ENCODE measurements around the gene OR10G7. TPM values are rescaled to one million over a fixed set of nuclear protein-coding genes. Genes with fewer than 3 reads are reported as not detected.
A peak's percentile ranks its signal among the peaks of the same experiment; 100 is the strongest.

OR10G7 gene
- polyA plus RNA-seq, 3 donors, result not detected

DNA sequence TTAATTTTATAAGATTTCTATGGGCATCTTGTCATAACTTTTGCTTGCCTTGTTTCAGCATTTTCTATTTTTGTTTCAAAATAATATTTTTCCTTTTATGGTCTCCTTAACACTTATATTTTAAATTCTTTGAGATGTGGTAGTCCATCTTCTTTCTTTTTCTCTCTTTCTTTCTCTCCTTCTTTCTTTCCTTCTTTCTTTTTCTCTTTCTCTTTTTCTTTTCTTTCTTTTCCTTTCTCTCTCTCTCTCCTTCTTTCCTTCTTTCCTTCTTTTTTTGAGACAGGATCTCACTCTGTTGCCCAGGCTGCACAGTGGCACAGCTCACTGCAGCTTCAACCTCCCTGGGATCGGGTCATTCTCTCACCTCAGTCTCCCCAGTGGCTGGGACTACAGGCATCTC lies 36.1 kb upstream of the OR10G7 start:
- peaks cover 15% of the 10 kb centered on the region for H3K4me1 Mint-ChIP-seq
- WGBS (ENCODE audit: insufficient coverage), result no CpG with 5 or more reads among the region's 1 CpG
- Histone ChIP-seq H3K36me3 (replicated peaks in 1 of 2; ENCODE audit: control insufficient read depth in 1 of 2, insufficient read depth in 2 of 2, low read length in 2 of 2) (no peaks in the 10 kb centered on the region), H3K4me3 (replicated peaks in 1 of 3; ENCODE audit: low read depth in 2 of 3, low read length in 3 of 3) (no peak overlapping the region), H3K79me2 (ENCODE audit: insufficient read depth, low read length) (no peaks in the 10 kb centered on the region), H3K9me3 (replicated peaks in 1 of 2; ENCODE audit: control insufficient read depth in 1 of 2, insufficient read depth in 1 of 2, low read length in 2 of 2) (no peaks in the 10 kb centered on the region), H3K4me2 (replicated peaks; ENCODE audit: extremely low read depth, low read length, poor library complexity, severe bottlenecking) (no peak overlapping the region), H2AFZ (ENCODE audit: insufficient read depth, low read depth, low read length, poor library complexity, severe bottlenecking) (no peak overlapping the region), H3K9ac (ENCODE audit: insufficient read depth, low read length, poor library complexity, severe bottlenecking) (no peak overlapping the region), H4K20me1 (ENCODE audit: insufficient read depth, low read length) (no peaks in the 10 kb centered on the region), H3K27me3 (ENCODE audit: control insufficient read depth in 2 of 2, insufficient read depth in 2 of 2, low read length in 2 of 2) (no peaks in the 10 kb centered on the region), H3K4me1 (ENCODE audit: control insufficient read depth in 1 of 2, insufficient read depth in 2 of 2, low read length in 2 of 2) (peaks cover 14 to 17% of the 10 kb centered on the region in 2 donors), H3K27ac (ENCODE audit: low read depth in 1 of 2, low read length in 2 of 2) (no peak overlapping the region)
- TF ChIP-seq, protein P1, sequence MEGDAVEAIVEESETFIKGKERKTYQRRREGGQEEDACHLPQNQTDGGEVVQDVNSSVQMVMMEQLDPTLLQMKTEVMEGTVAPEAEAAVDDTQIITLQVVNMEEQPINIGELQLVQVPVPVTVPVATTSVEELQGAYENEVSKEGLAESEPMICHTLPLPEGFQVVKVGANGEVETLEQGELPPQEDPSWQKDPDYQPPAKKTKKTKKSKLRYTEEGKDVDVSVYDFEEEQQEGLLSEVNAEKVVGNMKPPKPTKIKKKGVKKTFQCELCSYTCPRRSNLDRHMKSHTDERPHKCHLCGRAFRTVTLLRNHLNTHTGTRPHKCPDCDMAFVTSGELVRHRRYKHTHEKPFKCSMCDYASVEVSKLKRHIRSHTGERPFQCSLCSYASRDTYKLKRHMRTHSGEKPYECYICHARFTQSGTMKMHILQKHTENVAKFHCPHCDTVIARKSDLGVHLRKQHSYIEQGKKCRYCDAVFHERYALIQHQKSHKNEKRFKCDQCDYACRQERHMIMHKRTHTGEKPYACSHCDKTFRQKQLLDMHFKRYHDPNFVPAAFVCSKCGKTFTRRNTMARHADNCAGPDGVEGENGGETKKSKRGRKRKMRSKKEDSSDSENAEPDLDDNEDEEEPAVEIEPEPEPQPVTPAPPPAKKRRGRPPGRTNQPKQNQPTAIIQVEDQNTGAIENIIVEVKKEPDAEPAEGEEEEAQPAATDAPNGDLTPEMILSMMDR (IDR thresholded peaks at IDR 0.05), result no peak
- H3K27me3 Mint-ChIP-seq (ENCODE audit: low read depth in 3 of 3), result peaks cover 0 to 4% (median 4%) of the 10 kb centered on the region in 3 donors
- no peak overlapping the region for H3K27ac Mint-ChIP-seq
- no peak overlapping the region for H3K4me3 Mint-ChIP-seq
- intact Hi-C loops (cut with micrococcal nuclease), result loop anchor here (10.0 kb wide), 3 partner anchors 198 to 508 kb away; no protein-coding TSS in a partner anchor
- H3K9me3 Mint-ChIP-seq, result peaks cover 0 to 2% (median 0%) of the 10 kb centered on the region in 7 donors
- H3K36me3 Mint-ChIP-seq, result no peaks in the 10 kb centered on the region
- DNase-seq, result no peak

DNA sequence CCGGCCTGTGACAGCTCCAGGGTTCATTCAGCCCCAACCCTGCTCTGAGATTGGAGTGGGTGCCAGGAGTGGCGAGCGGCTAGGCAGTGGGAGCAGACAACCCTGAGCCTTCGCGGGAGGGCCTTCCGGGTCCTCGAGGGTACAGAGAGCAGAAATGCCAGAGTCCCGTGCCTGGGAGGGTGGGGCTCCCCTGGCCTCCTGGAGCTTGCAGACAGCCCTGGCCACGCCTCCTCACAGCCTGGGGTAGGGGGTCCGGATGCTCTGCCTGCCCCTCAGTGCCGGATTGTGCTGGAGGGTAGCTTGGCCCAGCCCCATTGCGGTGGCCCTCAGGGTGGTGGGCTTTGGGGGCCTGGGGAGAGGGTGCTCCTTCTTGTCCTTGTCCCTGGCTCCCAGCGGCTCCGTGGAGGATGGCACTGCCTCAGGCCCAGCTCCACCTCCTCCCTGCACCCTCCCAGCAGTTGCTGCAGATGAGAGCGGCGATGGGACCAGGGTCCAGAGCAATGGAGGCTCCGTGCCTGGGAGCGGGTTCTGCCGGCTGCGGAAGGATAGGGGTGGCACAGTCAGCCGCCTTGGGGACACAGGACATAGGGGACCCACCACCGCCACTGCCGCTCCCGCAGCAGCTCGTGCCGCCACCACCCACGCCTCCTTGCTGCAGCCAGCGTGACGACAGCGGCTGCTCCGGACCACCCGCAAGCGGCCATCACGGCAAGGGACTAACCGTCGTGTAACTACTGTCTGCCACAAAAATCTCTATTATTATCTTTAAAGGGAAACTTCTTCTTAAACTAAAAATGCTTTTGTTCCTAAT lies 34.9 kb upstream of the OR10G7 start:
- DNase-seq, result peak; percentile 21 to 46 (median 26)
- peaks cover 0 to 2% (median 0%) of the 10 kb centered on the region in 7 donors for H3K9me3 Mint-ChIP-seq
- H3K36me3 Mint-ChIP-seq, result no peaks in the 10 kb centered on the region
- Histone ChIP-seq H3K4me1 (ENCODE audit: control insufficient read depth in 1 of 2, insufficient read depth in 2 of 2, low read length in 2 of 2) (peaks cover 17 to 23% of the 10 kb centered on the region in 2 donors), H3K9ac (ENCODE audit: insufficient read depth, low read length, poor library complexity, severe bottlenecking) (peak overlapping the region; percentile 61), H3K79me2 (ENCODE audit: insufficient read depth, low read length) (no peaks in the 10 kb centered on the region), H3K4me2 (replicated peaks; ENCODE audit: extremely low read depth, low read length, poor library complexity, severe bottlenecking) (peak overlapping the region; percentile 89), H3K9me3 (replicated peaks in 1 of 2; ENCODE audit: control insufficient read depth in 1 of 2, insufficient read depth in 1 of 2, low read length in 2 of 2) (no peaks in the 10 kb centered on the region), H3K36me3 (replicated peaks in 1 of 2; ENCODE audit: control insufficient read depth in 1 of 2, insufficient read depth in 2 of 2, low read length in 2 of 2) (no peaks in the 10 kb centered on the region), H2AFZ (ENCODE audit: insufficient read depth, low read depth, low read length, poor library complexity, severe bottlenecking) (peak overlapping the region; percentile 95), H3K27ac (ENCODE audit: low read depth in 1 of 2, low read length in 2 of 2) (peak overlapping the region in 1 of 2 donors; percentile 33), H3K4me3 (replicated peaks in 1 of 3; ENCODE audit: low read depth in 2 of 3, low read length in 3 of 3) (peak overlapping the region; percentile 41 to 75 (median 54)), H4K20me1 (ENCODE audit: insufficient read depth, low read length) (no peaks in the 10 kb centered on the region), H3K27me3 (ENCODE audit: control insufficient read depth in 2 of 2, insufficient read depth in 2 of 2, low read length in 2 of 2) (no peaks in the 10 kb centered on the region)
- peak overlapping the region; percentile 80 to 90 for H3K4me3 Mint-ChIP-seq
- H3K27me3 Mint-ChIP-seq (ENCODE audit: low read depth in 3 of 3), result peaks cover 0 to 4% (median 4%) of the 10 kb centered on the region in 3 donors
- TF ChIP-seq, protein P1 (IDR thresholded peaks at IDR 0.05), result no peak
- peak overlapping the region in 3 of 7 donors; percentile 46 to 75 (median 55) for H3K27ac Mint-ChIP-seq
- 12% methylated on average over 31 of the region's 36 CpGs for WGBS (ENCODE audit: insufficient coverage)
- intact Hi-C loops (cut with micrococcal nuclease), result loop anchor here (10.0 kb wide), 3 partner anchors 199 to 509 kb away; no protein-coding TSS in a partner anchor
- H3K4me1 Mint-ChIP-seq, result peaks cover 22% of the 10 kb centered on the region

All from CD14-positive monocyte (primary cell).